Measurements from ENCODE around the gene HPCAL4.

- no peak for TF ChIP-seq CTCF (IDR thresholded peaks at IDR 0.05)
- no peak for TF ChIP-seq POLR2A (IDR thresholded peaks at IDR 0.05)
- TF ChIP-seq POLR2AphosphoS5 (IDR thresholded peaks at IDR 0.05; ENCODE audit: insufficient read depth in 1 of 2, low read depth in 1 of 2) = no peak
These were observed 39.1 kb downstream of the HPCAL4 start for GRCh38 chr1:39652105-39652504.

Data from vagina (tissue), 2 donors.